Esophagus squamous epithelium (tissue), 5 donors: Measurements from ENCODE around the gene MLH1. TPM values are rescaled to one million over a fixed set of nuclear protein-coding genes. Genes with fewer than 3 reads are reported as not detected.

Source experiments
- DNase-seq: peaks from one replicate; lab custom pipeline; 2025; lab: John Stamatoyannopoulos, UW
- H3K27ac ChIP-seq, 4 donors: fragments of 200-600 bp; sonication (generic); one replicate each; pipeline ENCODE4 v1.5.1; 2016 to 2019; ENCODE audit warnings: mild to moderate bottlenecking in 1 of 4
- H3K27me3 ChIP-seq, 4 donors: fragments of 200-600 bp; sonication (generic); 1 replicate in 3 of 4; 2 replicates in 1 of 4; pipeline versions ENCODE4 v1.5.1 to v1.6.0; 2017 to 2021; ENCODE audit warnings: antibody characterized with exemption in 1 of 4
- H3K36me3 ChIP-seq, 3 donors: fragments of 200-600 bp; sonication (generic); one replicate each; pipeline ENCODE4 v1.5.1; 2016 to 2019
- H3K4me1 ChIP-seq, 3 donors: fragments of 200-600 bp; sonication (generic); one replicate each; pipeline ENCODE4 v1.5.1; 2017 to 2019
- H3K4me3 ChIP-seq, 4 donors: fragments of 200-600 bp; sonication (generic); 1 replicate in 3 of 4; 2 replicates in 1 of 4; pipeline ENCODE4 v1.5.1; 2016 to 2019; ENCODE audit warnings: mild to moderate bottlenecking in 2 of 4, moderate library complexity in 1 of 4
- H3K9me3 ChIP-seq, 3 donors: fragments of 200-600 bp; sonication (generic); one replicate each; pipeline ENCODE4 v1.5.1; 2016 to 2019
- POLR2A ChIP-seq, 4 donors: fragments of 450-650 bp; IDR thresholded peaks; one replicate each; pipeline ENCODE4 v1.6.1; 2017; ENCODE audit warnings: antibody characterized with exemption in 4 of 4, mild to moderate bottlenecking in 4 of 4, moderate library complexity in 3 of 4
- WGBS, 2 donors: methylation state at CpG; one replicate each; pipeline ENCODE4 v1.1.5; 2018; 5-methylcytosine and 5-hydroxymethylcytosine counted together
- intact Hi-C: fragments of 100-400 bp; cut with DNase I; formaldehyde crosslinking; loops from one replicate; pipeline ENCODE4 v1.15.0; 2022
- total RNA-seq, 4 donors: library from RNA; depleted of rRNA; stranded (reverse); fragments of >200 nt; gene quantifications; one replicate each; pipeline ENCODE4 v1.1.0, GENCODE V29; 2016
- TF ChIP-seq, protein P1 (sequence below), 6 experiments: fragments of 450-650 bp in 4 of 6; fragments of 200-600 bp in 2 of 6; sonication (generic) in 2 of 6; IDR thresholded peaks; one replicate each; pipeline ENCODE4 v1.5.1; 2016 to 2019; ENCODE audit warnings: antibody characterized with exemption in 6 of 6, mild to moderate bottlenecking in 4 of 6, moderate library complexity in 4 of 6
- donor health status: DM: yes; HTN: yes; CAD: no.

The MLH1 gene
- total RNA-seq, 4 donors from 2014 or later: 15.7 to 33.4 (median 26.1) TPM

DNA sequence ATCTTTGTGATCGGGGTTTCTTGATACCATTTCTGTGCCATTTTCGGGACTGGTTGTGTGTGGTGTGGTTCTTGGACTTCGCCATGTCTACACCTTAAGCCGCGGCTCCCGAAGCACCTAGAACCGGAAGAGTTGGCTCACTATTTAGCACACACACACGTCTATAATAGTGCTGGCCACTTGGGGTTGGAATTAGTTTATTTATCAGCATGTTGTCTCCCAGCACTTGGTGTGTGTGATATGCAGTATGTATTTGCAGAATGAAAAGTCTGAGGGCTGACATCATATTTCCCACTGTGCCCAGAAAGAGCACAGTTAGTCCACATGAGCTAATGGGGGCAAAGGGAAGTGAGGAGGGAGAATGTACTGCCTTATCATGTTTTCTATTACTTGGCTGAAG lies 23.6 kb downstream of the MLH1 start:
- intact Hi-C loops: no loop called here
- 92 to 96% methylated on average over 7 to 8 of the region's 8 CpGs for WGBS, 2 donors
- DNase-seq: no peak
- Histone ChIP-seq H3K9me3 (no peaks in the 10 kb centered on the region), H3K36me3 (peaks cover 16 to 98% (median 18%) of the 10 kb centered on the region in 3 donors), H3K4me3 (no peak overlapping the region), H3K4me1 (no peaks in the 10 kb centered on the region), H3K27ac (no peak overlapping the region), H3K27me3 (no peaks in the 10 kb centered on the region)
- TF ChIP-seq, protein P1, sequence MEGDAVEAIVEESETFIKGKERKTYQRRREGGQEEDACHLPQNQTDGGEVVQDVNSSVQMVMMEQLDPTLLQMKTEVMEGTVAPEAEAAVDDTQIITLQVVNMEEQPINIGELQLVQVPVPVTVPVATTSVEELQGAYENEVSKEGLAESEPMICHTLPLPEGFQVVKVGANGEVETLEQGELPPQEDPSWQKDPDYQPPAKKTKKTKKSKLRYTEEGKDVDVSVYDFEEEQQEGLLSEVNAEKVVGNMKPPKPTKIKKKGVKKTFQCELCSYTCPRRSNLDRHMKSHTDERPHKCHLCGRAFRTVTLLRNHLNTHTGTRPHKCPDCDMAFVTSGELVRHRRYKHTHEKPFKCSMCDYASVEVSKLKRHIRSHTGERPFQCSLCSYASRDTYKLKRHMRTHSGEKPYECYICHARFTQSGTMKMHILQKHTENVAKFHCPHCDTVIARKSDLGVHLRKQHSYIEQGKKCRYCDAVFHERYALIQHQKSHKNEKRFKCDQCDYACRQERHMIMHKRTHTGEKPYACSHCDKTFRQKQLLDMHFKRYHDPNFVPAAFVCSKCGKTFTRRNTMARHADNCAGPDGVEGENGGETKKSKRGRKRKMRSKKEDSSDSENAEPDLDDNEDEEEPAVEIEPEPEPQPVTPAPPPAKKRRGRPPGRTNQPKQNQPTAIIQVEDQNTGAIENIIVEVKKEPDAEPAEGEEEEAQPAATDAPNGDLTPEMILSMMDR (IDR thresholded peaks at IDR 0.05): no peak

DNA sequence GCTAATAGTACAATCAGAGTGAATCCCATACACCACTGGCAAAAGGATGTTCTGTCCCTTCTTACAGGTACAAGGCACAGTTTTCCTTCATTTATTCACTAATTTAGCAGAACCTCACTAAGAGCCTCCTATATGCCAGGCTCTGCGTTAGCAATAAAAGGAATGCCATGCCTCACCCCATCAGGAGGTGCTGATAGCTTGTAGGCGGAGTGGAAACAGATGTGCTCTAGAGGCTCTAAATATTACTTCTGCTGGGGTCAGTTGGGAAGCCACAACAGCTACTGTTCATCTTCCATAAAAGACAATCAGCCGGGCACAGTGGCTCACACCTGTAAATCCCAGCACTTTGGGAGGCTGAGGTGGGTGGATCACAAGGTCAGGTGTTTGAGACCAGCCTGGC lies 24.4 kb downstream of the MLH1 start:
- 100% methylated on average over 1 to 2 of the region's 3 CpGs for WGBS, 2 donors
- H3K36me3 ChIP-seq: peaks cover 16 to 98% (median 18%) of the 10 kb centered on the region in 3 donors
- TF ChIP-seq, protein P1 (IDR thresholded peaks at IDR 0.05): no peak
- H3K4me3 ChIP-seq: no peak overlapping the region
- no peaks in the 10 kb centered on the region for H3K9me3 ChIP-seq
- intact Hi-C loops: no loop called here
- DNase-seq: no peak
- no peaks in the 10 kb centered on the region for H3K4me1 ChIP-seq
- H3K27me3 ChIP-seq: no peaks in the 10 kb centered on the region
- H3K27ac ChIP-seq: no peak overlapping the region

DNA sequence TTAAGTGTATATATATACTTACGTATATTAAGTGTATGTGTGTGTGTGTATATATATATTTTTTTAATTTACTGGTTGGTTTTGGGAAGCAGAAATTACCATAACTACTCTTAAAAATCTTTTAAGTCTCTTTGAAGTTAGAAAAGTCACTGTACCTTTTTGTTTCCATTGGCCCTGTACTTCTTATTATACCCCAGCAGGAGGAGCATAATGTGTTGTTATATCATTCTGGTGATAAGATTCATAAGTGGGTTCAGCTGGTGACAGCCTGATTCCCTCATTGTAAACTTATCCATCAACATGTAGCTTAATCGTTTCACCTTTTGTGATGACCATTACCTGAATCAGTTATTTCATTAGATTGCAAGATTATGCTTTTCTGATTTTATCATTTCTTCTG lies 30.8 kb downstream of the MLH1 start:
- Histone ChIP-seq H3K27ac (no peak overlapping the region), H3K36me3 (peaks cover 8 to 100% (median 18%) of the 10 kb centered on the region in 3 donors), H3K4me1 (no peaks in the 10 kb centered on the region), H3K27me3 (no peaks in the 10 kb centered on the region), H3K4me3 (no peak overlapping the region), H3K9me3 (no peaks in the 10 kb centered on the region)
- no peak for TF ChIP-seq POLR2A (IDR thresholded peaks at IDR 0.05)
- TF ChIP-seq, protein P1 (IDR thresholded peaks at IDR 0.05): peak in 5 of 6 experiments; percentile 19 to 51 (median 30)
- WGBS, 2 donors: 85 to 86% methylated on average over 2 of the region's 2 CpGs
- no peak for DNase-seq
- intact Hi-C loops: loop anchor here (10.0 kb wide), 1 partner anchor 191 kb away; no protein-coding TSS in a partner anchor

DNA sequence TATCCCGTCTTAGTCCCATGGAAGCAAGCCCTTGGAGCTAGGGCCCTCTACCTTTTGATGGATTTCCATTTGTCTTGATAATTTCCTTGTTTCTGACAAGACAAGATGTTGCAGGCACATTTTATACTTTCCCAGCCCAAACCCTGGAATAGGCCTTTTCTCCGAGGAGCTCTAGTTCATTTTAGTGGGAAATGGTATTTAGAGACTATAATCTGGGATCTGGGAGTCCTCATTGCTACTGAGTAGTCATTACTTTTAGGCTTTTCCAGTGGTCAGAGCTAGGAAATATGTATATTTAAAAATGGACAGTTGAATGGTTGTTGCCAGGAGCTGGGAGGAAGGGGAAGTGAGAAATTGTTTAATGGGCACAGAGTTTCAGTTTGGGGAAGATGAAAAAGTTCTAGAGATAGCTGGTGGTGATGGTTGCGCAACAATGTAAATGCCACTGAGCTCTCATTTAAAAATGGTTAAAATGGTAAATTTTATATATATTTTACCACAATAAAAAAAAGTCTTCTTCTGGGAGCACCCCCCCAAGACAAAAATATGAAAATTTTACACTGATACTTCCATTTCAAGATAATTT lies 31.6 kb downstream of the MLH1 start:
- peaks cover under 1 to 100% (median 18%) of the 10 kb centered on the region in 3 donors for H3K36me3 ChIP-seq
- intact Hi-C loops: loop anchor here (10.0 kb wide), 1 partner anchor 190 kb away; no protein-coding TSS in a partner anchor

More for the DNA sequence above, 31.6 kb downstream of the MLH1 start:
- TF ChIP-seq, protein P1 (IDR thresholded peaks at IDR 0.05): no peak
- no peak for TF ChIP-seq POLR2A (IDR thresholded peaks at IDR 0.05)
- WGBS, 2 donors: 73 to 93% methylated on average over 3 of the region's 3 CpGs
- H3K4me3 ChIP-seq: no peak overlapping the region
- no peak for DNase-seq
- H3K27me3 ChIP-seq: no peaks in the 10 kb centered on the region
- H3K27ac ChIP-seq: no peak overlapping the region
- H3K9me3 ChIP-seq: no peaks in the 10 kb centered on the region
- H3K4me1 ChIP-seq: peaks cover 0 to 4% (median 4%) of the 10 kb centered on the region in 3 donors
